T follicular helper cell (primary cell): Measurements from ENCODE around the gene ADD1.

Experiments used
- DNase-seq: peaks from one replicate; pipeline ENCODE4 v3.0.0-alpha.2; 2020; ENCODE audit warnings: low read depth

ADD1 gene

DNA sequence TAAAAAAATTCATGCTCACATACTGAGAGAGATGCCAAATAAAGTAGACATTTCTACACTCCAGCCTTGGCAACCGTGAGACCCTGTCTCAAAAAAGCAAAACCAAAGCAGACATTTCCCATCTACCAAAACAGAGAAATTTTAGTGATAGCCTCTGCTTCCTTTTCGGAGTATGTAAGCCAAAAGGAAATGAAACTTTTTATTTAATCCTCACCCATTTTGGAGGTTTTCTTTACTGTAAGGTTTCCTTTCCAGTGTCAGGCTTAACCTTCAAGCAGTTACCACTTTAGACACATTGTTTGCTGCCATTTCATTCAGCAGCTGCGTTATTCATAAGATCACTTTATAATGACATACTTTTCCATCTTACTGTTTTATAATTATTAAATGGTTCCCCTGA, 15.9 kb downstream of the ADD1 start:
- DNase-seq: no peak

DNA sequence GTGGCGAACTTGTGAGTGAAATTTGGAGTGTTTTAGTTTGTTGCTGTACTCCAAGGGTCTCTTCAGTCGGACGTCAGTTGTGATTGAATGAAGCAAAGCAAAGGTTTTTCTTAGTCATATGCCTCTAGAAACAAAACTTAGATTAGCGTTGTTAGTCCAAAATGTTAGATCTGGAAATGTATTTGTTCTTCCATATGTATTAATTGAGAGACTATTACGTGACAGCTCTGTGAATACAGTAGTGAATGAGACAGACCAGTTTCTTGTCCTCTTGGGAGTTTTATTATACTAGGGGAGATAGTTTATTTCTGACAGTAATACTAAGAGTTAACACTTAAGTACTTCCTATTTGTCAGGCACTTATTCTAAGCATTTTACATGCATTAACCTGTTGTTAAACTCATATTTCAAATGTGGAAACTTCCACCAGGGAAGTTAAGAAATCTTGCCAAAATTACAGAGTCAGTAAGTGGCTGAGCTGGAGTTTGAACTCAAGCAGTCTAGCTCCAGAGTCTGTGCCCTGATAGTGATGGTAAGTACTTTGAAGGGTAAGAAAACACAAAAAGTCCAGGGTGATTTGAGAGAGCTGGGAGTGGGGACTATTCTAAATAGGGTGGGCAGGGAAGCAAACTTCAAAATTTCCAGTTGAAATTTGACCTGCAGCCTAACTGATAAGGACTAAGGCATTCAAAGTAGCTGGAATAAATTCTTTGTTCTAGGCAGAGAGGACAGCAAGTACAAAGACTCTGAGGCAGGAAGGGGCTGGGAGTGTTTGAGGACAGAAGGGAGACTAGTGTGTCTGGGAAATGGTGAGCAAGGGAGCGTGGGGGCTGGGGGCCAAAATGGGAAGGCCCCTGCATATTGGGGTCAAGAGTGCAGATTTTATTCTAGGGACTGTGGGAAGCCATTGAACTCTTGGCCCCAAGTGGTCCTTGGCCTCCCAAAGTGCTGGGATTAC, 17.0 kb downstream of the ADD1 start:
- no peak for DNase-seq

DNA sequence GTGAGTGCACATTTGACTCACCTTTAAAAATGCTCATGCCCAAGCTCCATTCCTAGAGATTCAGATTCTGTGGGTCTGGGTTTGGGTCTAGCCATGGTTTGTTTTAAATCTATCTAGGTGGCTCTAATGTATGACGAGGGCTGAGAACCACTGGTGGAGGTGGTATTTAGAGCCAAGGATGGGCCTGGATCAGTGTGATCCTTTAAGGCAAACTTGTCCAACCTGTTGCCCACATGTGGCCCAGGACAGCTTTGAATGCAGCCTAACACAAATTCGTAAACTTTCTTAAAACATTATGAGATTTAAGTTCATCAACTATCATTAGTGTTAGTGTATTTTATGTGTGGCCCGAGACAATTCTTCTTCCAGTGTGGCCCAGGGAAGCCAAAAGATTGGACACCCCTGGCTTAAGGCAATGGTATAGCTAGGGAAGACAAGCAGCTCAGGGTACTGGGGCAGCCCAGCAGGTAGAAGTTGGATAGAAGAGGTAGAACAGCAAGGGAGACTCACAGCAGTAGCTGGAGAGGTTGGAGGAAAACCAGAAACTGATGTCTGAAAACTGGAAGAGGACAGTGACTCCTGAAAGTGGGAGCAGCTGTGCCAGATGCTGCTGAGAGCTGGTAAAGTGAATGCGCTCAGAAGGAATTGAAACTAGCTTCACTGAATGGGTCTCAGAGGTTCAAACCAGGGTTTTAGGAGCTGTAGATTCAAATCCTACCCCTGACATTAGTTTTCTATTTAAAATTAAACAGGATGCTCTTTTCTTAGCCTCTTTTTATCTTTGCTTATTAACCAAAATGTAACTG, 18.2 kb downstream of the ADD1 start:
- no peak for DNase-seq

DNA sequence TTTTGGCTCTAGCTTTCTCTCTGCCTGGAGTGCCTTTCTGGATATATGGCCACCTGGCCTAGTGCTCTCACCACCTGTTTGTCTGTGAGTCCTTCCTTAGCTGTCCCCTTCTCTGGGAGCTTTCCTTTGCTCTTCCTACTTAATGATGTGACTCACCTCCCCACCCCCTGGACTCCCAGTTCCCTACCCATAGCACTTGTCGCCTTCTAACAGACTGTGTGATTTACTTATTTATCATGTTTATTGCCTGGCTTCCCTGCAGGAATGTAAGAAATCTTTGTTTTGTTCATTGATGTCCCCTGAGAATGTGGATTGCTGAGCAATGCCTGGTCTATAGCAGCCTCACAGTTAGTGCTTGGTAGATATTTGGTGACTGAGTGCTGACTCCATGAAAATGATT, 18.9 kb downstream of the ADD1 start:
- DNase-seq: no peak

DNA sequence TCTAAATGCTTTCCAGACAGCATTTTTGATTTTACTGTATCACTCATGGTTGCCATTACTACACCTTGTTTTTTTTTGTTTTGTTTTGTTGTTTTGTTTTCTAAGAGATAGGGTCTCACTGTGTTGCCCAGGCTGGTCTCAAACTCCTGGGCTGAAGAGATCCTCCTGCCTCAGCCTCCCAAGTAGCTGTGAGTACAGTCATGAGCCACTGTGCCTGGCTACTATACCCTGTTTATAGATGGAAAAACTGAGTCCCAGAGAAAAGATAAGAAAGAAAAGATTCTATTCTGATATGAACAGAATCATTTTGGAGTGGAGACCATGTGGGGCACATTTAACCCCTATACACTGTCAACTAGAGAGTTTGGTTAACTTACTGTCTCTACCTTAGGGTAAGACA, 20.0 kb downstream of the ADD1 start:
- no peak for DNase-seq

DNA sequence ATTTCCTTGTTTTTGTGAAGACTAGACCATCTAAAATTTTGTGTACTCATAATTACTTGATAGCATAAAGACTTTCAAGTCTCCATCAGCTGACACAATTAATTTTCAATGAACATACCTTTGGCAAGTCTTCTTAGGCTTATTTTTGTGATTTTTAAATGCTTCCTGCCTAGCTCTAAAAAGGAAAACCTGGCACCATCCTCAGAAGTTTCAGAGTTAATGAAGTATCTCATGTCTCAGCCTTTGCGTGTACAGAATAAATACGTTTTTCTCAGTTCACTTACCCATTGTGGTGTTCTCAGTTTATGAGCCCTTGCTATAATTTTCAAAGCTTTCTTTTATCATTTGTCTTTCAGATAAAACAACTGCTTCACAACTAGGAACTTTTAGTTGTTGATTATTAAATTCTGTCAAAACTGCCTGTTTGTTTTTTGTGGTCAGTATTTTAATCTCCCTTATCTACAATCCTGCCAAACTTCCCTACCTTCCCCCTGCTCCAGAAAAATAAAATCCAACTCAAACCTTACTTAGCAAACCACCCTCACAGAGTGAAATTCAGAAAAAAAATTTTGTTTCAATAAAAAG, 21.6 kb downstream of the ADD1 start:
- no peak for DNase-seq

DNA sequence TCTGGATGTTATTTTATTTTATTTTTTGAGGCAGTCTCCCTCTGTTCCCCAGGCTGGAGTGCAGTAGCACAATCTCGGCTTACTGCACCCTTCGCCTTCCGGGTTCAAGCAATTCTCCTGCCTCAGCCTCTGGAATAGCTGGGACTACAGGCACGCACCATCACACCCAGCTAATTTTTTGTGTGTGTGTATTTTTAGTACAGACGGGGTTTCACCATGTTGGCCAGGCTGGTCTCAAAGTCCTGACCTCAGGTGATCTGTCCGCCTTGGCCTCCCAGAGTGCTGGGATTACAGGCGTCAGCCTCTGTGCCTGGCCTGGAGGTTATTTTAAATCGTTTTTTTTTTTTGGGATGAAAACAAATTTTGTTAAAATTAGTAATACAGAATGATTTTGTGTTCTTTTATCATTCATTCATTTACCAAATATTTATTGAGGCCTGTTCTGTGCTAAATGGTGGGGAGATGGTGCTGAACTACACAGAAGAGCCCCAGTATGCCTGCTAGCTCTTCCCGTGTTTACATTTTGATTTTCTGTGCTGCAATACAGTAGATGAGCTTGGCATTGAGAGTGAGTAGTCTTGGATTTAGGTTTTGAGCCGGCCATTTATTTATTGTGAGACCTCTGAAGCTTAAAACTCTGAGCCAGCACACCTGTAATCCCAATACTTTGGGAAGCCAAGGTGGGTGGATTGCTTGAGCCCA, 22.7 kb downstream of the ADD1 start:
- DNase-seq: no peak

DNA sequence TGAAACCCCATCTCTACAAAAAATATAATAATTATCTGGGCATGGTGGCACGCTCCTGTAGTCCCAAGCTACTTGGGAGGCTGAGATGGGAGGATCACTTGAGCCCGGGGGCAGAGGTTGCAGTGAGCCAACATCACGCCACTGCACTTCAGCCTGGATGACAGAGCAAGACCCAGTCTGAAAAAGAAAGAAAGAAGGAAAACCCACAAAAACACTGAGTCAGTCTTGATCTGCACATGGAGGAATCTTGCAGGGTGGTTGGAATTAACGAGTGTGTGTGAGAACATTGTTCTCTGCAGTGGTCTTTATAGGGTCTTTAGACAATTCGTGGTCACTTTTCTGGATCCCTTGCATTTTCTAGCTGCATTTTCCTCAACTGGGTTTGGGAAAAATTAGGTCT, 23.2 kb downstream of the ADD1 start:
- no peak for DNase-seq

DNA sequence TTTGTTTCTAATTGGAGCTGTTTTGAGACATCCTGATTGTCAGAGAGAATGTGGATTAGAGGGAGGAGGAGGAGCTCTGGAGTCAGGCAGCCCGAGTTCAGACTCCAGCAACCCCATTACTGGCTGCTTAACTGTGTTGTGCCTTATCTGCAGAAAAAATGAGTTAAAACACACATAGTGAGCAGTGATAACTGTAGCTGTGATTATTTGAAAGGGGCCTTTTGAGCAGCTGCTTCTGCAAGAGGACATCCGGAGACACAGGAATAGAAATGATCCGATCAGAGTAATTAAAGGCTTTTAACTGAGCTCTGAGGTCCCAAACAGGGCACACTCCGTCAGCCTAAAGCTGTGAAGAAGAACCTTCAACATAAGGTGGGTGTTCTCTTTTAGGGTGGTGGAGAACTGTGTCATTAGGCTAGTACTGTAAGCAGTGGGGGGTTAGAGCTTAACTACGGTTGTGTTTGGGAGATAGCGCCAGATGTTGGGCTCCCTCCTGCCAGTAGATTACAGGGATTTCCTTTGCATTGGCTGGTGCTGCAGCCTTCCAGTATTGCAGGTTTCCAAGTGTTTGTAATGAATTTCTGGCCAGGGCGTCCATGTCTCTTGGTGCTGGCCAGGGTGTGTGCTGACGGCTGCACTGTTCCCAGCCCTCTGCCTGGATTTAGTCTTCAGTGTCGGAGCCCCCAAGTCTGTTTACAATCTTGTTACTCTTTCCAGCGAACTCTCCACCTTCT, 24.3 kb downstream of the ADD1 start:
- DNase-seq: no peak

DNA sequence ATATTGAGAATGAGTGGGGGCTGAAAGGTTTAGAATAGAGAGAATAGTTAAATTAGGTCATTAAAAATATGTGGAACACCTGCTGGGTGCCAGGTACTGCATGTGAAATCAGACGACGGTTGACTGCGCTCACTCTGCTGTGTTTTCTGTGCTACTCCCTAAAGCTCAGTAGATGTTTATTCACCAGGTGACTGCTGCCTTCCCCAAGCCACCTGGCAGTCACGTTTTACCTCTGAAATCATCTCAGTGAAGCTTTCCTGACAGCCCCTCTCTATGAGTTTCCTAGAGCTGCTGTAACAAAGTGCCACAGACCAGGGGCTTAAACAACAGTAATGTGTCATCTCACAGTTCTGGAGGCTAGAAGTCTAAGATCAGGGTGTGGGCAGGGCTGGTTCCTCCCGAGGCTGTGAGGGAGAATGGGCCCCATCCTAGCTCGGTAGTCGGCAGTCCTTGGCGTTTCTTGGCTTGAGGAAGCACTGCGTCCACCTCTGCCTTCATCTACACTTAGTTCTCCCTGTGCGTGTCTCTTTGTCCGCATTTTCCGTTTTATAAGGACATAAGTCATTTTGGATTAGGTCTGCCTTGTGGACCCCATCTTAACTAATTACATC, 25.3 kb downstream of the ADD1 start:
- no peak for DNase-seq

DNA sequence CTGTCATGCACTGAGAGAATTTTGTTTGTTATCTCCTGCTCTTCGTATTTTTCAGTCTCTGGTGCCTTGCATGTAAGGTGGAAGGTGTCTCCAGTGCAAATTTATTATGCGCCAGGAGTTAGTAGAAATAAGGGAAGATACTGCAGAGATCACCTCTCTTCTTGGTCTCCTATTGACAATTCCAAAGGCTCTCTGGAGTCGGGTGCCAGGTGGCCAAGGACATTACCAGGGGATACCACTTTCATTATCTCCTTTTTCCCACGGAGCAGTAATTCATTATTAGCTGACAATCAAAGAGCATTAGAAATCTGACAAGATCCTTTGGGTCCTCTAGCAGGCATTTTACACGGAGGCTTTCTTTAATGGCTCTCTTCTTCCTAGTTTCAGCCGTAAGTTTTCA, 26.0 kb downstream of the ADD1 start:
- no peak for DNase-seq

DNA sequence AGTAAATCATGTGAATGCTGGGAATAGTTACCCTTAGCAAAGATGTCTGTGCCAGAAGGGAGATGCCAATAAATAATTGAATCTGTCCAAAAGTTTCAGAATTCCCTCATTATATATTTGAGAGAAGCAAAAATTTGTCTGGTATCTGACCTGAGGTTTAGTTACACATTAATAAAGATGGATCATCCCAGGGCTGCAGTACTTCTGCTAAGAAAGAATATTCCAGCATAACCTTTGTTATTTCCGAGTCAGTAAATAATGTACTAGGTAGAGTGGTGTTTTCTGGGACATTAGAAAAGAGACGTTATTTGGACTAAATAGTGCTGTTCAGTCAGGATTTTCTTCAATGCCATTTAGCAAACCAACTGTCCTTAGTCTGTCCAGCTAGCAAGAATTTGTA, 26.4 kb downstream of the ADD1 start:
- no peak for DNase-seq

DNA sequence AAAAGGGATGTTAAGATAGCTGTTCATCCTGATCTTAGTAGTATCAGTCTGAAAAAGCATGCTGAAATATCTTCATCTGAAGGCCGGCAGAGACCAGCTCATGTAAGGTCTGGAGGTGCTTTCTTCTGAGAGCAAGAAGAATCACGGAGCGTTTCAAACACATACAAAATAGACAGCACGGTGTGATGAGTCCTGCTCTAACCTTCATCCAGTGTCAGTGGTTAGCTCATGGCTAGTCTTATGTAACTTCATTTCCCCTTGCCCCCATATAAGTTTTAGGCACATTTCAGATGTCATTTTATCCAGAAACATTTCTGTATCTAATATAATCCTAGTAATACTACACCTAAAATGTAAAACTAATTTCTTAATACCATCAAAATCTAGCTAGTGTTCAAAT, 27.8 kb downstream of the ADD1 start:
- no peak for DNase-seq

DNA sequence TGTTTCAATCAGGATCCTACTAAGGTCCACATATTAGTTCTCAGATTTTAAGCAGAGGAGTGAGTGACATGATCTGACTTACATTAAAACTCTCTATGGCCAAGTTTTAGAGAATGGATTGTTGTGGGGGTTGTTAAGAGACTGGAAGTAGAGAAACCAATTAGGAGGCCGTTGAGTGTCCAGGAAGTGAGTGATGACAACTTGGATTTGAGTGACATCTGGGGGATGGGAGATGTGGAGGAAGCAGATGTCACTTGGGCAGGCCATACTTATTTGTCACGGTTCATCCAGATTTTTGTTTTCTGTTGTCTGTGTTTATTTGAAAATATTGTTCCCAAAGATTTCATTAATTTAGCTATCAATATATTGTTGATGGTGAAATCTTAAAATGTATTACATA, 28.3 kb downstream of the ADD1 start:
- no peak for DNase-seq

DNA sequence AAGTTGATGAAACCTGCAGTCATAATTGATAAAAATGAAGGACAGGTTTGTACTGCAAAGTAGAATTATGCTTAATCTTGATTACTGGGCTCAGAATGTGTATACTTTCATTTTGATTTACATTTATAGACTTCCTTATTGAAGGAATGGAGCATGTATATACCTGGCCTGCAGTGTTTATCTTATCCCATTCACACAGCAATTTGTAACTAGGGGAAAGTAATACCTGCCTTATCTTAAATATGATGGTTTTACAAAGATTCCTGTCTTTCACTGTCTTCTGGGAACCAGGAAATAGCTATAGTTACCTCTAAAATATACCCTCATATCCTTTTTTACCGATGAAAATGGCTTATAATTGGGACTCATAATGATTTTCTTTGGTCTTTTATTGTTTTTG, 29.7 kb downstream of the ADD1 start:
- no peak for DNase-seq

DNA sequence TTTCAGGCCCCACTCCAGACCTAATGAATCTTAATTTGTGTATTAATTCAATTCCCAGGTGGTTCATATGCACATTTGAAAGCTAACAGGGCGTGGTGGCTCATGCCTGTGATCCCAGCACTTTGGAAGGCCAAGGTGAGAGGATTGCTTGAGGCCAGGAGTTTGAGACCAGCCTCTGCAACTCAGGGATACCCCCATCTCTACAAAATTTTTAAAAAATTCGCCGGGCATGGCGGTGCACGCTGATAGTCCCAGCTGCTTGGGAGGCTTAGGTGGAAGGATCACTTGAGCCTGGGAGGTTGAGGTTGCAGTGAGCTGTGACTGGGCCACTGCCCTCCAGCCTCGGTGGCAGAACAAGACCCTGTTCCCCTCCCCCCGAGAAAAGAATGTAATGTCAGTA, 31.2 kb downstream of the ADD1 start:
- no peak for DNase-seq

DNA sequence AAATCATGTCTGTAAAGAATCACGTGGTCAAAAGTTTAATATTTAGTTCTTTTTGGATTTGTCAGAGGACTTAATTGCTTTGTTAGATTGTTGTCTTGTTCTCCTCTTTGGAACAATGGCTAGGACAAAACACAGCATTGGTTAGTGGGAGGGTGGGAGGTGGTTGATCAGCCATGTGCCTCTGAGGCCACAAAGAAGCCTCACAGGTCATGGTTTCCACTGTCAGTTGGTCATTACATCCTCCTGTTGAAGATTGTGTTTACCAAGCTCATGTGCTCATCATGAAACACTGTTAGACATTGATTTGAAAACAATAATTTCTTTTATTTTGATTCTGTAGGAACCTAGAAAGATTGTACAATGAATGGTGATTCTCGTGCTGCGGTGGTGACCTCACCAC, 31.9 kb downstream of the ADD1 start:
- no peak for DNase-seq

DNA sequence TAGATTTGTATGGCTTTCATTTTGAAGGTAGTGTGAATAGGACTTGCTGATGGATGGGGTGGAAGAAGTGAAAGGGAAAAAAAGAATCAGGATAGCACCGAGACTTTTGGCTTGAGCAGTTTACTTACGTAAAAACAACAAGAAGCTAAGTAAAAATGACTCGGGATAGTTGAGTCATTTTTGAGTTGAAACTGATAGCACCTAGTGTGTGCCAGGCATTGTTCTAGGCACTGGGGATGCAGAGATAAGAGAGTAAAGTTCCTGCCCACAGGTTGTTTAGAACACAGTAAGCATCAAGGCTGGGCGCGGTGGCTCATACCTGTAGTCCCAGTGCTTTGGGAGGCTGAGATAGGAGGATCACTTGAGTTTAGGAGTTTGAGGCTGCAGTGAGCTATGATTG, 34.7 kb downstream of the ADD1 start:
- no peak for DNase-seq

DNA sequence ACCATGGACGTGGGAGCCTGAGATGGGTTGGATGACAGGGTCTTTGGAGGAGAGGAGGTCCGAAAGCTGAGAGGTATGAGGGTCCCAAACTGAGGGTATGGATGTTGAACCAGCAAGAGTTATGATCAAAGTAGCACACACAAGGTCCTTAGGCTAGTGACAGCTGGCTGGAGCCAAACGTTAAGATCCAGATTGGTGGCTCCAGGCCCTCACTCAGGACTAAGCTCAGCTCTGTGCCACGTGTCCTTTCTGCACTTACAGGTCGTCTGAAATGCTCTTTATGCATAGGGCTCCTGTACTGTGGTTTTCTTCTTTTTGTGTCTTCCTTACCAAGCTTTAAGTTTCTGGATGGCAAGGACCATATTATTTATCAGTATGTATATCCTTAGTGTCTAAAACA, 35.4 kb downstream of the ADD1 start:
- no peak for DNase-seq

DNA sequence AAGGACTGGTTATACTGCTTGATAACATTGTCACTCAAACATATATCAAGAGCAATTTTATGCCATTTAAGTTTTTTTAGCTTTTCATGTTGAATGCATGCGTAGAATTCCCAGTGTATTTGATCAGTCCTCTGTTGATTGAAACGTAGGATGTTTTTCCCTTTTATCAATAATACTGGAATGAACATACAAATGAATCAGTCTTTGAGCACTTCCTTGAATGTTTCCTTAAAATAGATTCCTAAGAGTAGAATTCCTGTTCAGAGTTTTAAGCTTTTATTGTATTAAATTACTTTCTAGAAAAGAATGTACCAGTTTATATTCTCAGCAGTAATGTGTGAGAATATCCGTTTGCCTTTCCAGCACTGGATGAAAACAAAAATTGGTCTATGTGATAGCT, 37.8 kb downstream of the ADD1 start:
- no peak for DNase-seq

DNA sequence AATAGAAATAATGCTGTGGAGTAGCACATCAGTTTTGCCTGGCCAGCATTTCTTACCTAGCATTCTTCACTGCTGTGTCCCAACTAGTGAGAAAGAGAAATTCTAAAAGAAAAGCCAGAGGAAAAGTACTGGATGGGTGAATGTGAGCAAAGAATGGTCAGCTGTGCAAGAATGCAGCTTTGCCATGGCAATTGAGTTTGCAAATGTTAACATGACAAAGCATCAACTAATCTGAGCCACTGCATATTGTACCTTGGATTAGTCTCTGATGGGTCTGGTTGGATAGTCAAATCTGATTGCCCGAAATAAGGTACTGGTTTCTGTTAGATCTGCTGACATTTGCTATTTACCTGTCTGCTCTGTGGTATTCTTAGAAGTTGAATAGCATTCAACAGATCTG, 38.7 kb downstream of the ADD1 start:
- no peak for DNase-seq
